ENCODE data around the gene FMNL2.
"Not testable (repeated sequence)": the region's sequence is repeated elsewhere in the genome, so short reads cannot be mapped to it uniquely, and the experiment has no call there.

The FMNL2 gene

GRCh38 chr2:152335016-152335725 is at the start of gene FMNL2:
Gene FMNL2, plus strand, starts transcription at chr2:152335174.
- no peaks in the 10 kb centered on the region for H3K9me3 Mint-ChIP-seq
- H3K27ac Mint-ChIP-seq: no peak within 1 kb of the TSS
- H3K27me3 Mint-ChIP-seq: peaks cover 36% of the 10 kb centered on the region
- peaks cover 8% of the 10 kb centered on the region for H3K4me1 Mint-ChIP-seq
- DNase-seq (peak; percentile 62), ATAC-seq (peak; percentile 82)
- peak within 1 kb of the TSS; percentile 80 for H3K4me3 Mint-ChIP-seq
- H3K36me3 Mint-ChIP-seq (ENCODE audit: low read depth): no peaks in the 10 kb centered on the region

- H3K27me3 Mint-ChIP-seq: peaks cover 2% of the 10 kb centered on the region
- no peaks in the 10 kb centered on the region for H3K36me3 Mint-ChIP-seq (ENCODE audit: low read depth)
- no peaks in the 10 kb centered on the region for H3K9me3 Mint-ChIP-seq
- ATAC-seq (no peak), DNase-seq (no peak)
- H3K4me1 Mint-ChIP-seq: no peaks in the 10 kb centered on the region
- no peak overlapping the region for H3K27ac Mint-ChIP-seq
- no peak overlapping the region for H3K4me3 Mint-ChIP-seq
These were observed 42.0 kb upstream of the FMNL2 start for GRCh38 chr2:152292991-152293390.

- H3K4me3 Mint-ChIP-seq: no peak overlapping the region
- no peaks in the 10 kb centered on the region for H3K36me3 Mint-ChIP-seq (ENCODE audit: low read depth)
- H3K9me3 Mint-ChIP-seq: no peaks in the 10 kb centered on the region
These were observed 37.3 kb upstream of the FMNL2 start for GRCh38 chr2:152297715-152298114.

GRCh38 chr2:152298754-152299153 is 36.2 kb upstream of the FMNL2 start:
- peaks cover 7% of the 10 kb centered on the region for H3K27me3 Mint-ChIP-seq
- H3K4me1 Mint-ChIP-seq: no peaks in the 10 kb centered on the region
- ATAC-seq (no peak), DNase-seq (no peak)
- H3K4me3 Mint-ChIP-seq: no peak overlapping the region
- H3K9me3 Mint-ChIP-seq: no peaks in the 10 kb centered on the region
- no peak overlapping the region for H3K27ac Mint-ChIP-seq
- H3K36me3 Mint-ChIP-seq (ENCODE audit: low read depth): no peaks in the 10 kb centered on the region

More at GRCh38 chr2:152297715-152298114, 37.3 kb upstream of the FMNL2 start:
- H3K27me3 Mint-ChIP-seq: peaks cover 2% of the 10 kb centered on the region
- H3K27ac Mint-ChIP-seq: no peak overlapping the region
- H3K4me1 Mint-ChIP-seq: no peaks in the 10 kb centered on the region
- ATAC-seq (no peak), DNase-seq (no peak)

GRCh38 chr2:152301131-152301530 is 33.8 kb upstream of the FMNL2 start:
- Mint-ChIP-seq H3K4me1 (no peaks in the 10 kb centered on the region), H3K27ac (no peak overlapping the region), H3K36me3 (ENCODE audit: low read depth) (no peaks in the 10 kb centered on the region), H3K9me3 (no peaks in the 10 kb centered on the region), H3K4me3 (no peak overlapping the region), H3K27me3 (peaks cover 8% of the 10 kb centered on the region)
- ATAC-seq (no peak), DNase-seq (no peak)

GRCh38 chr2:152303951-152304350 is 31.0 kb upstream of the FMNL2 start:
- Mint-ChIP-seq H3K27me3 (peaks cover 8% of the 10 kb centered on the region), H3K36me3 (ENCODE audit: low read depth) (no peaks in the 10 kb centered on the region), H3K4me3 (no peak overlapping the region), H3K9me3 (no peaks in the 10 kb centered on the region), H3K4me1 (no peaks in the 10 kb centered on the region), H3K27ac (no peak overlapping the region)
- ATAC-seq (no peak), DNase-seq (no peak)

GRCh38 chr2:152304836-152305235 is 30.1 kb upstream of the FMNL2 start:
- peaks cover 8% of the 10 kb centered on the region for H3K27me3 Mint-ChIP-seq
- H3K4me1 Mint-ChIP-seq: no peaks in the 10 kb centered on the region
- H3K36me3 Mint-ChIP-seq (ENCODE audit: low read depth): no peaks in the 10 kb centered on the region
- H3K9me3 Mint-ChIP-seq: no peaks in the 10 kb centered on the region
- DNase-seq (no peak), ATAC-seq (no peak)
- no peak overlapping the region for H3K27ac Mint-ChIP-seq
- H3K4me3 Mint-ChIP-seq: no peak overlapping the region

- no peaks in the 10 kb centered on the region for H3K4me1 Mint-ChIP-seq
- peaks cover 8% of the 10 kb centered on the region for H3K27me3 Mint-ChIP-seq
- no peak overlapping the region for H3K27ac Mint-ChIP-seq
- no peaks in the 10 kb centered on the region for H3K9me3 Mint-ChIP-seq
- no peak overlapping the region for H3K4me3 Mint-ChIP-seq
- no peak for ATAC-seq
- no peak for DNase-seq
- no peaks in the 10 kb centered on the region for H3K36me3 Mint-ChIP-seq (ENCODE audit: low read depth)
These were observed 27.1 kb upstream of the FMNL2 start for GRCh38 chr2:152307863-152308262.

GRCh38 chr2:152309352-152310214 is 25.4 kb upstream of the FMNL2 start:
- ATAC-seq (no peak), DNase-seq (no peak)
- Mint-ChIP-seq H3K9me3 (no peaks in the 10 kb centered on the region), H3K4me1 (no peaks in the 10 kb centered on the region), H3K36me3 (ENCODE audit: low read depth) (no peaks in the 10 kb centered on the region), H3K27ac (no peak overlapping the region), H3K27me3 (peaks cover under 1% of the 10 kb centered on the region), H3K4me3 (no peak overlapping the region)

GRCh38 chr2:152319822-152320570 is 15.0 kb upstream of the FMNL2 start:
- Mint-ChIP-seq H3K27ac (no peak overlapping the region), H3K36me3 (ENCODE audit: low read depth) (no peaks in the 10 kb centered on the region), H3K9me3 (no peaks in the 10 kb centered on the region), H3K27me3 (peaks cover 12% of the 10 kb centered on the region), H3K4me3 (no peak overlapping the region), H3K4me1 (no peaks in the 10 kb centered on the region)
- ATAC-seq (peak; percentile 20), DNase-seq (no peak)

- Mint-ChIP-seq H3K4me3 (no peak overlapping the region), H3K27me3 (peaks cover 12% of the 10 kb centered on the region), H3K9me3 (no peaks in the 10 kb centered on the region), H3K36me3 (ENCODE audit: low read depth) (no peaks in the 10 kb centered on the region), H3K4me1 (no peaks in the 10 kb centered on the region), H3K27ac (no peak overlapping the region)
- DNase-seq (no peak), ATAC-seq (no peak)
These were observed 14.2 kb upstream of the FMNL2 start for GRCh38 chr2:152320814-152321213.

- no peak overlapping the region for H3K27ac Mint-ChIP-seq
- peaks cover 10% of the 10 kb centered on the region for H3K27me3 Mint-ChIP-seq
- no peaks in the 10 kb centered on the region for H3K36me3 Mint-ChIP-seq (ENCODE audit: low read depth)
- ATAC-seq (no peak), DNase-seq (no peak)
- H3K9me3 Mint-ChIP-seq: no peaks in the 10 kb centered on the region
- H3K4me1 Mint-ChIP-seq: no peaks in the 10 kb centered on the region
- H3K4me3 Mint-ChIP-seq: no peak overlapping the region
These were observed 12.8 kb upstream of the FMNL2 start for GRCh38 chr2:152322222-152322621.

GRCh38 chr2:152325126-152325525 is 9.8 kb upstream of the FMNL2 start:
- not testable (repeated sequence) for ATAC-seq; H3K4me3 Mint-ChIP-seq; H3K9me3 Mint-ChIP-seq; DNase-seq; H3K36me3 Mint-ChIP-seq (ENCODE audit: low read depth); H3K4me1 Mint-ChIP-seq; H3K27ac Mint-ChIP-seq
- H3K27me3 Mint-ChIP-seq: peaks cover 14% of the 10 kb centered on the region

GRCh38 chr2:152326710-152327109 is 8.3 kb upstream of the FMNL2 start:
- H3K4me3 Mint-ChIP-seq: no peak overlapping the region
- H3K9me3 Mint-ChIP-seq: no peaks in the 10 kb centered on the region
- H3K27me3 Mint-ChIP-seq: peaks cover 12% of the 10 kb centered on the region
- no peak for ATAC-seq
- no peaks in the 10 kb centered on the region for H3K36me3 Mint-ChIP-seq (ENCODE audit: low read depth)
- H3K27ac Mint-ChIP-seq: no peak overlapping the region
- no peak for DNase-seq
- no peaks in the 10 kb centered on the region for H3K4me1 Mint-ChIP-seq

Measured in activated naive CD8-positive, alpha-beta T cell treated with anti-CD3 and anti-CD28 coated beads, Interleukin-2, amount 50 U/mL, for 24 hours (primary cell).